AG20443 (cell line): ENCODE measurements around the gene TNFRSF9.
"Not testable (repeated sequence)": the region's sequence is repeated elsewhere in the genome, so short reads cannot be mapped to it uniquely, and the experiment has no call there.

ENCODE experiments used
- DNase-seq: peaks from one replicate; pipeline ENCODE4 v3.0.0; 2012; ENCODE audit warnings: low spot score, mixed read lengths

TNFRSF9 gene

GRCh38 chr1:7940745-7941436, at the start of gene TNFRSF9:
TNFRSF9 (minus strand) TSS chr1:7940839; CDS start chr1:7939994, 845 bp downstream.
- DNase-seq: no peak

GRCh38 chr1:7989762-7990428, 49.3 kb upstream of the TNFRSF9 start:
- no peak for DNase-seq

GRCh38 chr1:7988576-7988975, 47.9 kb upstream of the TNFRSF9 start:
- DNase-seq: no peak

- DNase-seq: no peak
Measured at GRCh38 chr1:7987528-7987927, 46.9 kb upstream of the TNFRSF9 start.

GRCh38 chr1:7985851-7986612, 45.4 kb upstream of the TNFRSF9 start:
- no peak for DNase-seq

GRCh38 chr1:7984811-7985210, 44.2 kb upstream of the TNFRSF9 start:
- DNase-seq: no peak

GRCh38 chr1:7983086-7983778, 42.6 kb upstream of the TNFRSF9 start:
- no peak for DNase-seq

GRCh38 chr1:7980984-7981383, 40.3 kb upstream of the TNFRSF9 start:
- DNase-seq: no peak

- peak; percentile 89 for DNase-seq
Measured at GRCh38 chr1:7975212-7975865, 34.7 kb upstream of the TNFRSF9 start.

GRCh38 chr1:7973086-7973485, 32.4 kb upstream of the TNFRSF9 start:
- DNase-seq: no peak

GRCh38 chr1:7972285-7972684, 31.6 kb upstream of the TNFRSF9 start:
- DNase-seq: no peak

GRCh38 chr1:7971024-7971423, 30.4 kb upstream of the TNFRSF9 start:
- DNase-seq: no peak

GRCh38 chr1:7970246-7970645, 29.6 kb upstream of the TNFRSF9 start:
- DNase-seq: no peak

GRCh38 chr1:7967651-7968050, 27.0 kb upstream of the TNFRSF9 start:
- DNase-seq: no peak

GRCh38 chr1:7967196-7967595, 26.6 kb upstream of the TNFRSF9 start:
- no peak for DNase-seq

GRCh38 chr1:7964476-7964875, 23.8 kb upstream of the TNFRSF9 start:
- no peak for DNase-seq

- not testable (repeated sequence) for DNase-seq
Measured at GRCh38 chr1:7963841-7964240, 23.2 kb upstream of the TNFRSF9 start.

- not testable (repeated sequence) for DNase-seq
Measured at GRCh38 chr1:7963378-7963730, 22.7 kb upstream of the TNFRSF9 start.

GRCh38 chr1:7962636-7963377, 22.2 kb upstream of the TNFRSF9 start:
- no peak for DNase-seq

GRCh38 chr1:7962014-7962335, 21.3 kb upstream of the TNFRSF9 start:
- no peak for DNase-seq
